GM12878 (cell line): ENCODE measurements around the gene SCNM1. TPM values are rescaled to one million over a fixed set of nuclear protein-coding genes. Genes with fewer than 3 reads are reported as not detected.

Experiments used
- BRCA1 ChIP-seq: IDR thresholded peaks from 2 replicates; pipeline ENCODE4 v1.6.1; 2011; ENCODE audit warnings: low read depth, low read length, improper control_type of control experiment
- CBX5 ChIP-seq: sonication (generic); IDR thresholded peaks from 2 replicates; pipeline ENCODE4 v1.6.1; 2016; ENCODE audit warnings: low read depth, moderate library complexity, mild to moderate bottlenecking, inconsistent platforms
- CREB1 ChIP-seq: IDR thresholded peaks from 2 replicates; pipeline ENCODE4 v1.6.1; 2012; ENCODE audit warnings: low read depth, mild to moderate bottlenecking, inconsistent platforms
- EED ChIP-seq: sonication (generic); IDR thresholded peaks from 2 replicates; pipeline ENCODE4 v1.6.1; 2016; ENCODE audit warnings: antibody characterized with exemption, low read depth
- ESRRA ChIP-seq: IDR thresholded peaks from 2 replicates; pipeline ENCODE4 v1.6.1; 2012; ENCODE audit warnings: mild to moderate bottlenecking, low read length, improper control_type of control experiment
- GATAD2B ChIP-seq: fragments of 450-650 bp; conservative IDR thresholded peaks from 2 replicates; pipeline ENCODE4 v1.6.1; 2017; ENCODE audit warnings: low read depth, mild to moderate bottlenecking, moderate library complexity
- HDAC6 ChIP-seq: fragments of 200-600 bp; sonication (generic); IDR thresholded peaks from one replicate; pipeline ENCODE4 v1.8.0; 2017; ENCODE audit warnings: antibody characterized with exemption; ENCODE audit not compliant: unreplicated experiment
- MTA2 ChIP-seq: fragments of 450-650 bp; IDR thresholded peaks from 2 replicates; pipeline ENCODE4 v1.6.1; 2016; ENCODE audit warnings: low read depth, mild to moderate bottlenecking, moderate library complexity
- MYB ChIP-seq: fragments of 150-350 bp; IDR thresholded peaks from 2 replicates; pipeline ENCODE4 v1.6.1; 2014; ENCODE audit warnings: mild to moderate bottlenecking, low read depth, low read length, borderline replicate concordance
- NFIC ChIP-seq: IDR thresholded peaks from 2 replicates; pipeline ENCODE4 v1.6.1; 2012; ENCODE audit warnings: low read depth, mild to moderate bottlenecking, inconsistent platforms, low read length, moderate library complexity
- NR2F1 ChIP-seq: fragments of 450-650 bp; conservative IDR thresholded peaks from 2 replicates; pipeline ENCODE4 v1.6.1; 2017; ENCODE audit warnings: mild to moderate bottlenecking
- RELB ChIP-seq: fragments of 450-650 bp; IDR thresholded peaks from 2 replicates; pipeline ENCODE4 v1.6.1; 2017; ENCODE audit warnings: low read depth, mild to moderate bottlenecking, moderate library complexity
- SIX5 ChIP-seq: IDR thresholded peaks from 2 replicates; pipeline ENCODE4 v1.6.1; 2011; ENCODE audit warnings: mild to moderate bottlenecking, low read depth, low read length, moderate library complexity; ENCODE audit not compliant: severe bottlenecking
- SMAD5 ChIP-seq: IDR thresholded peaks from 2 replicates; pipeline ENCODE4 v1.6.1; 2016; ENCODE audit warnings: antibody characterized with exemption, low read depth
- SMC3 ChIP-seq: IDR thresholded peaks from 2 replicates; pipeline ENCODE4 v1.6.1; 2011; ENCODE audit warnings: low read length, improper control_type of control experiment, borderline replicate concordance
- SRF ChIP-seq, 2 experiments: IDR thresholded peaks; 2 replicates each; pipeline ENCODE4 v1.6.1; 2011; ENCODE audit warnings: low read depth in 2 of 2, low read length in 2 of 2, mild to moderate bottlenecking in 1 of 2, moderate library complexity in 1 of 2
- YBX1 ChIP-seq: fragments of 450-650 bp; IDR thresholded peaks from 2 replicates; pipeline ENCODE4 v1.6.1; 2016; ENCODE audit warnings: antibody characterized with exemption
- ZNF24 ChIP-seq: fragments of 450-650 bp; IDR thresholded peaks from 2 replicates; pipeline ENCODE4 v1.6.1; 2017; ENCODE audit warnings: antibody characterized with exemption, mild to moderate bottlenecking
- ZNF687 ChIP-seq: fragments of 450-650 bp; IDR thresholded peaks from 2 replicates; pipeline ENCODE4 v1.6.1; 2017; ENCODE audit warnings: mild to moderate bottlenecking, moderate library complexity
- ZSCAN29 ChIP-seq: fragments of 450-650 bp; IDR thresholded peaks from 2 replicates; pipeline ENCODE4 v1.6.1; 2017; ENCODE audit warnings: mild to moderate bottlenecking, moderate library complexity
- polyA plus RNA-seq, 11 experiments: library from polyadenylated mRNA; depleted of rRNA in 4 of 11; unstranded in 6 of 11; stranded (reverse) in 5 of 11; fragments of >200 nt; fragmentation: Nextera tagmentation in 4 of 11; fragmentation: Illumina TruSeq in 1 of 11; extraction: Ambion mirVana in 4 of 11; extraction: Trizol in 1 of 11; gene quantifications; 1 replicate in 1 of 11; 2 replicates in 10 of 11; pipeline versions ENCODE4 v1.2.1 to v1.2.3, GENCODE V29; 2011 to 2016; ENCODE audit warnings: inconsistent platforms in 2 of 11, missing spikeins in 2 of 11, low read depth in 1 of 11
- total RNA-seq, 4 experiments: library from RNA; depleted of rRNA in 3 of 4; stranded (reverse); fragments of >200 nt in 3 of 4; fragmentation: Illumina TruSeq in 1 of 4; extraction: Trizol in 1 of 4; gene quantifications; 2 replicates each; pipeline versions ENCODE4 v1.2.1 to v1.2.3, GENCODE V29; 2013 to 2021
- TF ChIP-seq, protein P1 (sequence below): fragments of 450-650 bp; IDR thresholded peaks from 2 replicates; pipeline ENCODE4 v1.6.1; 2018; ENCODE audit warnings: mild to moderate bottlenecking, low read depth, moderate library complexity; ENCODE audit not compliant: partially characterized antibody
- TF ChIP-seq, protein P2 (sequence below): fragments of 450-650 bp; conservative IDR thresholded peaks from 2 replicates; pipeline ENCODE4 v1.6.1; 2017; ENCODE audit warnings: mild to moderate bottlenecking, moderate library complexity

SCNM1 gene
- total and polyA plus RNA-seq, 10 of the 15 experiments (the other 5 are each of a cell fraction or from before 2014, with no cell fraction given): 25.8 to 207 (median 76.9) TPM

DNA sequence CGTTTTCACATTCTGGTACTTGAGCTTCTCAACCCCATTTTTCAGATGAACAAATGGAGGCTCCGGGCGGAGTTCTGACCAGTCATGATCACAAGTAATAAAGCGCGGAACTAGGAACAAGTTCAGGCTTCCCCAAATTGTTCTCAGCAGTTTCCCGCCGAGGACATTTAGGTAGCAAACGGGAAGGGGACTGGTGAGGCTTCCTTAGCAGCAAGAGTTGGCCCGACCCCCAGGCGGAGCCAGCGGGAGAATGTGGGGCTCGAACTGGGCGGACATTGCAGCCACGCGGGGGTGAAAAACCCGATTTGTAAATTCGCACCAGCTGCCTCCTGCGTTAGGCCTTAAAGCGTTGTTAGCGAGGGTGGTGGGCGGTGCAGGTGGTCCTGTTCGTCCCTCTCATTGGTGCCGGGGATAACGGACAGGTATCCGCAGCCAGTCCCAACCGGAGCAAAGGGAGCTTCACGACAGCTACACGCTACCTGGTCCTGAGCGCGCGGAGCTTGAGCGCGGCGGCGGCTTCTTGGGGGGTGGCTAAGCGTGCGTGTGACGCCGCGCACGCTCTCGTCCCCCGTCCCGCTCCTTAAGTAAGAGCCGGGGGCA lies 34.9 kb upstream of the SCNM1 start (continued):
- TF ChIP-seq, protein P1, sequence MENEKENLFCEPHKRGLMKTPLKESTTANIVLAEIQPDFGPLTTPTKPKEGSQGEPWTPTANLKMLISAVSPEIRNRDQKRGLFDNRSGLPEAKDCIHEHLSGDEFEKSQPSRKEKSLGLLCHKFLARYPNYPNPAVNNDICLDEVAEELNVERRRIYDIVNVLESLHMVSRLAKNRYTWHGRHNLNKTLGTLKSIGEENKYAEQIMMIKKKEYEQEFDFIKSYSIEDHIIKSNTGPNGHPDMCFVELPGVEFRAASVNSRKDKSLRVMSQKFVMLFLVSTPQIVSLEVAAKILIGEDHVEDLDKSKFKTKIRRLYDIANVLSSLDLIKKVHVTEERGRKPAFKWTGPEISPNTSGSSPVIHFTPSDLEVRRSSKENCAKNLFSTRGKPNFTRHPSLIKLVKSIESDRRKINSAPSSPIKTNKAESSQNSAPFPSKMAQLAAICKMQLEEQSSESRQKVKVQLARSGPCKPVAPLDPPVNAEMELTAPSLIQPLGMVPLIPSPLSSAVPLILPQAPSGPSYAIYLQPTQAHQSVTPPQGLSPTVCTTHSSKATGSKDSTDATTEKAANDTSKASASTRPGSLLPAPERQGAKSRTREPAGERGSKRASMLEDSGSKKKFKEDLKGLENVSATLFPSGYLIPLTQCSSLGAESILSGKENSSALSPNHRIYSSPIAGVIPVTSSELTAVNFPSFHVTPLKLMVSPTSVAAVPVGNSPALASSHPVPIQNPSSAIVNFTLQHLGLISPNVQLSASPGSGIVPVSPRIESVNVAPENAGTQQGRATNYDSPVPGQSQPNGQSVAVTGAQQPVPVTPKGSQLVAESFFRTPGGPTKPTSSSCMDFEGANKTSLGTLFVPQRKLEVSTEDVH: no peak
- 0 out of 2 replicates have a peak, but pooled peaks have one; percentile 52 for TF ChIP-seq ZNF687
- no peak for TF ChIP-seq RELB
- TF ChIP-seq BRCA1: no peak
- TF ChIP-seq EED: no peak
- TF ChIP-seq ZNF24: no peak
- TF ChIP-seq NFIC: no peak
- TF ChIP-seq, protein P2, sequence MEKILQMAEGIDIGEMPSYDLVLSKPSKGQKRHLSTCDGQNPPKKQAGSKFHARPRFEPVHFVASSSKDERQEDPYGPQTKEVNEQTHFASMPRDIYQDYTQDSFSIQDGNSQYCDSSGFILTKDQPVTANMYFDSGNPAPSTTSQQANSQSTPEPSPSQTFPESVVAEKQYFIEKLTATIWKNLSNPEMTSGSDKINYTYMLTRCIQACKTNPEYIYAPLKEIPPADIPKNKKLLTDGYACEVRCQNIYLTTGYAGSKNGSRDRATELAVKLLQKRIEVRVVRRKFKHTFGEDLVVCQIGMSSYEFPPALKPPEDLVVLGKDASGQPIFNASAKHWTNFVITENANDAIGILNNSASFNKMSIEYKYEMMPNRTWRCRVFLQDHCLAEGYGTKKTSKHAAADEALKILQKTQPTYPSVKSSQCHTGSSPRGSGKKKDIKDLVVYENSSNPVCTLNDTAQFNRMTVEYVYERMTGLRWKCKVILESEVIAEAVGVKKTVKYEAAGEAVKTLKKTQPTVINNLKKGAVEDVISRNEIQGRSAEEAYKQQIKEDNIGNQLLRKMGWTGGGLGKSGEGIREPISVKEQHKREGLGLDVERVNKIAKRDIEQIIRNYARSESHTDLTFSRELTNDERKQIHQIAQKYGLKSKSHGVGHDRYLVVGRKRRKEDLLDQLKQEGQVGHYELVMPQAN: no peak
- TF ChIP-seq YBX1: no peak
- no peak for TF ChIP-seq ESRRA
- no peak for TF ChIP-seq MYB
- TF ChIP-seq SRF (IDR thresholded peaks at IDR 0.05; ENCODE audit: low read depth in 2 of 2, low read length in 2 of 2): no peak
- TF ChIP-seq MTA2: no peak
- TF ChIP-seq NR2F1: no peak
- peak; percentile 74; the same call in 1 of the 2 replicates for TF ChIP-seq ZSCAN29
- no peak for TF ChIP-seq HDAC6
- peak; percentile 55; the same call in 1 of the 2 replicates for TF ChIP-seq CREB1
- TF ChIP-seq GATAD2B: no peak
- no peak for TF ChIP-seq CBX5
- no peak for TF ChIP-seq SIX5
- no peak for TF ChIP-seq SMAD5
- TF ChIP-seq SMC3: 0 out of 2 replicates have a peak, but pooled peaks have one; percentile 5
